Stimulated activated CD4-positive, alpha-beta T cell treated with anti-CD3 and anti-CD28 coated beads, Interleukin-4, amount 100 ng/mL, for 48 hours (primary cell): ENCODE measurements around the gene PRR36.

ENCODE experiments used
- DNase-seq, 2 donors: peaks; one replicate each; pipeline ENCODE4 v3.0.0-alpha.2; 2020; ENCODE audit warnings: low read depth in 2 of 2

PRR36 gene

DNA sequence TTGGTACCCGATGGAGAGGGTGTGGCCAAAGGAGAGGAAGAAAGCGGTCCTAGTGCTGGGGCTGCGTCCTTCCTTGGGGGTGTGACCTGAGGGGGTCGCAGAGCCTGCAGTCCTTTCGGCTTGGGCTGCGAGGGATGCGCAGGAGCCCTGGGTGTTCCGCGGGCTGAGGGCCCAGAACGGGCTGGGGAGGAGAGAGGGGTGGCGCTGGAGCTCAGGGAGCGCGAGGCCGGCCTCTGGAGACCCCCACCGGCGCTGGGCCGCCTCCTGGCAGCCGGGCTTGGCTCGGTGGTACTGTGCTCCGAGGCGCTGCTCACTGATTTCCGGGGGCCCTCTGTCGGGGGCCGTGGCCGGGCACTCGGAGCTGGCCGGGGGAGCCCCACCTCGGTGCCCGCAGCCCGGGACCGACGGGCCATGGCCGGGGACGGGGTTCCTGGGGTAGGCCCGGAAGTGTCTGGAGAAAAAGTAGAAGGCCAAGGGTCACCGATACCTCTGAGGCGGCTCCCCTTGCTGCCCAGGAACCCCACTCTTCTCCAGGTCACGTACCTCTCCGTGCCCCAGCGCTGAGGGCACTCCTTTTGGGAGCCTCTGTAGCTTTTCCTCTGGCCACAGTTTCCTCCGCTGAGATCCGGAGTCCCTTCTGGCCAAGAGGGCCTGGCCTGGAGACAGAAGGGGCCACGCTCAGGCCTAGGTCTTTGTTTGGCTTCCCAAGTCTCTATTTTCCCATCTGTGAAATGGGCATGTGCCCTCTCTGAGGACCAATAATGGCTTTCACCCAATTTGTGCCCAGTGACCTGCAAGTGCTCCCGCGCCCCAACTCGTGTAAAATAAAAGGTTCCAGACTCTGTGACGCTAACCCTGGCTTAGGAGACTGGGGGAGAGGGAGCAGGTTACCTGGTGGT is 1.6 kb downstream of the PRR36 start:
- DNase-seq, result no peak

DNA sequence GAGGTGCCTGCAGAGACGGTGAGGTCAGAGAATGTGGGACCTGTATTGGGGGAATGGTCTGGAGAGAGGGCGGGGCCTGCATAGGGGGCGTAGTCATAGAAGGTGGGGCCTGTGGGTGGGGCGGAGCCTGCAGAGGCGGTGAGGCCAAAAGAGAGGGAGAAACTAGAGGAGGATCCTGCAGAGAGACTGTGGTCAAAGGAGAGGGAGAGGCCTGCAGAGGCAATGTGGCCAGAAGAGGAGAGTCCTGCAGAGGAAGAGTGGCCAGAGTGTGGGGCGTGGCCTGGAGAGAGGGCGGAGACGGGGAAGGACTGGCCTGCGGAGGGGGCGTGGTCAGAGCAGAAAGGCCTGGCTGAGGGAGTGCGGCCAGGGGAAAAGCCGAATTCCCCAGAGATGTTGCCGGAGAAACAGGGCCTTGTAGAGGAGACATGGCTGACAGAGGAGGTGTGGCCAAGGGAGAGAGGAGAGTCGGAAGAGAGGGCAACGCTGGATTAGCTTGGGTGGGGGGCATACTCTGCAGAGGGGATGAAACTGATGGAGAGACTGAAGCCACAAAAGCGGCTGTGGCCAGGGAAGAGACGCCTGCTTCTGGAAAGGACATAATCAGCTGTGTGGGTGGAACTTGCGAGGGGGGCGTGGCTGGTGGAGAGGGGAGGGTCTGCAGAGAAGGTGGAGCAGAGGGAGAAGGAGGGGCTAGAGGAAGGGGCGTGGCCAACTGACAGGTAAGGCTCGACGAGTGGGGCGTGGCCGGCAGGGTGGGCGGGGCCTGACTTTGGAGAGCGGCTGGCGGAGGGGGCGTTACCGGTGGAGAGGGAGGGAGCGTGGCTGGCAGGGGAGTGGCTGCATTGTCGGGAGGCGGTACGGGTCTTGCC is 2.5 kb downstream of the PRR36 start:
- DNase-seq, result peak; percentile 80 to 95

DNA sequence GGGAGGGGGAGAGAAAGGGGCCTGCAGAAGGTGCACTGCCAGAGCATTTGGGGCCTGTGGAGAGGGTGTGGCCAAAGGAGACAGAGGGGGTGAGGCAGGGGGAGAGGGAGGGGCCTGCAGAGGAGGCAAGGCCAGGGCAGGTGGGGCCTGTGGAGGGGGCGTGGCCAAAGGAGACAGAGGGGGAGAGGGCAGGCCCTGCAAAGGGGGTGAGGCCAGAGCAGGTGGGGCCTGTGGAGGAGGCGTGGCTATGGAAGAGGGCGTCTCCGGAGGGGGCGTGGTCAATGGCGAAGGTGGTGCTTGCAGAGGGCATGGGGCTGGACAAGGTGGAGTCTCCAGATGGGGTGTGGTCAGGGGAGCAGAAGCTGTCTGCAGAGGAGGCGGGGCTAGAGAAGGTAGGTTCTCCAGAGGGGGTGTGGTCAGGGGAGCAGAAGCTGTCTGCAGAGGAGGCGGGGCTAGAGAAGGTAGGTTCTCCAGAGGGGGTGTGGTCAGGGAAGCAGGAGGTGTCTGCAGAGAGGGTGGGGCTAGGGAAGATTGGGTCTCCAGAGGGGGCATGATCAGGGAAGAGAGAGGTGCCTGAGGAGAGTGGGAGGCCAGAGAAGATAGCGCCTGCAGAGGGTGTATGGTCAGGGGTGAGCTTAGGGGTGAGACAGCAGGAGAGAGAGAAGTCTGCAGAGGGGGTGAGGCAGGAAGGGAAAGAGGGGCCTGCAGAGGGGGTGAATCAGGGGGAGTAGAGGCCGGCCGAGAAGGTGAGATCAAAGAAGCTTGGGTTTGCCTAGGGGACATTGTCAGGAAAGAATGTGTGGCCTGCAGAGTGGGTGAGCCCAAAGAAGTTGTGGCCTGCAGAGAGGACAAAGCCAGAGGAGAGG is 3.4 kb downstream of the PRR36 start:
- peak; percentile 49 to 63 for DNase-seq

DNA sequence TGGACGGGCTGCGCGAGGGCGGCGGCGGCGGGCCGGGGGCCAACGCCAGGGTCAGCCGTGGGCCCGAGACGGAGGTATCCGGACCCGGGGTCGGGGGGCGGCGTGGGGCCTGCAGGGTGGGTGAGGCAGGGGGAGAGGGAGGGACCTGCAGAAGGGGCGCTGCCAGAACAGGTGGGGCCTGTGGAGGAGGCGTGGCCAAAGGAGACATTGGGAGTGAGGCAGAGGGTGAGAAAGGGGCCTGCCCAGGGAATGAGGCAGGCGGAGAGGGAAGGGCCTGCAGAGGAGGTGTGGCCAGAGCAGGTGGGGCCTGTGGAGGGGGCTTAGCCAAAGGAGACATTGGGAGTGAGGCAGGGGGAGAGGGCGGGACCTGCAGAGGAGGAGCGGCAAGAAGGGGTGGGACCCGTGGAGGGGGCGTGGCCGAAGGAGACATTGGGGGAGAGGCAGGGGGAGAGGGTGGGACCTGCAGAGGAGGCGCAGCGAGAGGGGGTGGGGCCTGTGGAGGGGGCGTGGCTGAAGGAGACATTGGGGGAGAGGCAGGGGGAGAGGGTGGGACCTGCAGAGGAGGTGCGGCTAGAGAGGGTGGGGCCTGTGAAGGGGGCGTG is 4.2 kb downstream of the PRR36 start:
- DNase-seq, result peak; percentile 45 to 63

DNA sequence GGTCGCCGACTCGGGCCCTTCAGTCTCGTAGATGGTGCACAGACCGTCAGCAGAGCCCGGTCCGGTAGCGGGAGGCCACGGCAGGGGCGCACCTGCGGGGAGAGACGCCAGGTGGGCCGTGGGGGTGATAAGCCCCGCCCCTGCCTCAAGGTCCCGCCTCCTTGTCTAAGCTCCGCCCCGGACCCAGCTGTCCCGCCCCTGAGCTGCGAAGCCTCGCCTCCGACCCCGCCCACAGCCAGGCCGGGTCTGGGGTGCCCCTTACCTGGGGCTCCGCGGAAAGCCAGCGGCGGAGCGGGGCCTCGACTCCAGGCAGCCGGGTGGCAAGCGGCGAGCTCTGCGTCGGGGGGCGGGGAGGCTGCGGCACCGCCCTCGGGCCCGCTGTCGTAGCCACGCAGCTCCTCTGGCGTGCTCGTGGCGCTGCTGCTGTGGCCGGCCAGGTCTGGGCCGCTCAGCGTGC is 4.7 kb downstream of the PRR36 start:
- DNase-seq, result peak; percentile 54 to 78

DNA sequence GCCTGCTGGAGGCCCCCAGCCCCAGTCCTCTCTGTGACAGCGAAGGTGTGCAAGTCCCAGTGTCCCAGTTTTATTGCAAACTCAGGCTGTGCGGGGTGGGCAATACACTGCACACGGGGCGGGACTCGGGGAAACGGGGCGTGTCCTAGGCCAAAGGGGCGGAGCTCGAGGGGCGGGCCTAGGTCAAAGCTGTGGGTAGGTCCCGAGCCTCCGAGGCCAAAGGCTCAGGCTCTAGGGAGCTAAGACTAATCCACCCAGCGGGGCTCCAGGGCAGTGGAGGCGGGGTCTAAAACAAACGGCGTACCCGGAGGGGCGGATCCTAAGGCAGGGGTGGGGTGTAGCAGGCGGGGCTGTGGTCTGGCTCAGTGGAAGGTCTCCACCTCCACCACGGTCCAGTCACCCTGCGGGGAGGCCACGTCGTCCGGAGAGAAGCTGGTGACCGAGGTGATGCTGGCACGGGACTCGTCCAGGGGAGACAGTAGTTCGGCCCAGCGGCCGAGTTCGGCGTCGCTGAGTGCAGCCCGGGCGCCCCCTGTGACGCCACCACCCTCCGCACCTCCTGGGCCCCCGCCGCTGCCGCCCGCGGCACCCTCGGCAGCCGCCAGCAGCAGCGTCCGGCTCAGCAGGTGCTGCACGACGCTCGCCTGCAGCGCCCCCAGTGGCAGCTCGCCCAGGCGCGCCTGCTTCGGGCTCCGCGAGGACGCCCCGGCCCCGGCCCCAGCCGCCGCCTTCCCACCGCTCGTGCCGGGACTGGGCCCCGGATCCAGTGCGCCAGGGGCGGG is 5.3 kb downstream of the PRR36 start:
- DNase-seq, result peak; percentile 72 to 80

DNA sequence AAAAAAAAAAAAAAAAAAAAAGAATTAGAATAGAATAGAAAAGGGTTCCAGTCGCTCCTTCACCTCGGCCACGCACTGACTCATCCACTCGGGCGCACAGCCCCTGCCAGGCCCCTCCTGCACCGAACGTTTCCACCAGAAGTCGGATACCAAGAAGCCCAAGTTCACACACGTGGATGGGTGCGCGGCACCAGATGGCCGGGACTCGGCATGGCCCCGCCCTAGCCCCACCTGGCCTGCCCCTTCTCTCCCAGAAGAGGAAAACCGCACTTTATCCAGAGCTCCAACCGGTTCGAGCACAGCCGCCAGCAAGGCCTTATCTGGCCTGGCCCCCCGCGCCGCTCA is 5.9 kb downstream of the PRR36 start:
- DNase-seq, result no peak

DNA sequence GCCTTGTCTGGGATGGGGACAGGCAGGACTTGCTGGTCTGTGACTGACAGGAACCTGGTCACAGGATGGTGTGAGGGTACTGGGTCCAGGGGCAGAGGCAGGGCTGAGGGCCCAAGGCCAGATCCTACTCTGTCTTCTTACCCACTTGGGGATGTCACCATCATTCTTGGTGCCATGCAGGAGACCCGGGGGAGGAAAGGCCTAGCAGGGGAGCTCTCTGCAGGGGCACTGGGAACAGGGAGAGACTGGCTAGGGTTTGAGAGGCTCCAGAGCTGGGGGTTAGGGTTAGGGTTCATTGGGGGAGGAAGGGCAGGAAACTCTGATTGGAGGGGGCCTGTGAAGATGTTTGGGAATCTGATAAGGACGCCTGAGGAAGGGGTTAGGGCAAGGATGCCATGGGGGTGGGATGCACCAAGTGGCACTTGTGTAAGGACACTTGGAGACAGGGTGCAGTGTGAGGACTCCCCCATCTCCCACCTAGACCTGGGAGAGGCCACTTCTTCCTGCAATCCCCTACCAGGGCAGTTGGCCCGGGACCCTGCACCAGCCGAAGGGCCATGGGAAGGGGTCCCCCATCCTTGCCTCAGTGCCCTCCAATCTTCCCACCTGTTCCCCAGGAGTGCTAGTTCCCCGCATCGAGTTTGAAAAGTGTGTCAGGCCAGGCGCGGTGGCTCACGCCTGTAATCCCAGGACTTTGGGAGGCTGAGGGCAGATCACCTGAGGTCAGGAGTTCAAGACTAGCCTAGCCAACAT is 6.9 kb downstream of the PRR36 start:
- DNase-seq, result no peak

DNA sequence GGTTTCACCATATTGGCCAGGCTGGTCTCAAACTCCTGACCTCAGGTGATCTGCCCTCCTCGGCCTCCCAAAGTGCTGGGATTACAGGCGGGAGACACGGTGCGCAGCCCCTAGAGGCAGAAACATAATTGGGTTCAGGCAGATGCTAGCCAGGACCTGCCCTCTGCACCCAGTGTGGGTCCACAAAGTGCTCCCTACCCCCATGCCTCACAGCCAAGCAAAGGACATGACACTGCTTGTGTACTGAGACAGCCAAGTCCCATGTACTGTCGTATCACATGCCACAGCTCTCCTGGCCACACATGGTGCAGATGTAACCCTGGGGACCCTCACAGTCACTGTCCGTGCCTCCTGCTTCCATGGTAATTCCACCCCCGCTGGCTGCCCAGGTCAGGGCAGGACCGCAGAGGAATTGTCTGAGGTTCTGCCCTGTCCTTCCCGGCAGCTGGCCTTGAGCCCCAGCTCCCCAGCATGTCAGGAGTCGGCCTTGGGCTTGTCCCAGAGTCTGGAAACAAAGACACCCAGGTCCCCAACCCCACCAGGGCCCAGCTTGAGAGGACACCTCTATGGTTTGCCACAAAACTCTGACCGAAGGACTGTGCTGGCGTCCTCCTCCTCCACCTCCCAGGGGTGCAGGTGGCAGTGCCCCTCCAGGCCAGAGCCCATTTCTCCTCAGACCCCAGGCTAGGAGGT is 7.6 kb downstream of the PRR36 start:
- DNase-seq, result no peak

DNA sequence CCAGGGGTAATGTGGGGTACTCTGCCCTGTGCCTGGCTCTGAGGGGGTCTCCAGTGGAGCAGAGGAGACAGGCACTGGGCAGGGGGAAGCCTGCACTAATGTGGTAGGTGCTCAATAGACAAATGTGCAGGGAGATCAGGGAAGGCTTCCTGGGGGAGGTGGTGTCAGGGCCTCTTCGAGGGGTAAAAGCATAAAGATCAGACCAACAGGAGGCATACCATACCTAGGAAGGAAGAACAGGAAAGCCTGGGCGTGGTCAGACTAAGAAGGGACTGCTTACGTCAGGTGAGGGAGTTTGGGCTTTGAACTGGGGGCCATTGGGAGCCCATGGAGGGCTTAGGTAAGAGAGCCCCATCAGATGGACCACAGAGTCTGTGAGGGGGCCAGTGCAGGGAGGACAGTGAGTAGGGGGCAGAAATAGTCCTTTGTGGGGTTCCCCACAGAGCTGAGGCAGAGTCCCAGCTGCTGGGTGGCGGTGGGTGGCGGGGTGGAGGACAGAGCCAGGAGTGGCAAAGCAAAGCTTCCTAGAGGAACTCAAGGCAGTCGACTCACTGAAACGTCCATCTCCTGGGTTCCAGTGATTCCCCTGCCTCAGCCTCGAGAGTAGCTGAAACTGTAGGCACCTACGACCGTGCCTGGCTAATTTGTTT is 8.8 kb downstream of the PRR36 start:
- DNase-seq, result no peak

DNA sequence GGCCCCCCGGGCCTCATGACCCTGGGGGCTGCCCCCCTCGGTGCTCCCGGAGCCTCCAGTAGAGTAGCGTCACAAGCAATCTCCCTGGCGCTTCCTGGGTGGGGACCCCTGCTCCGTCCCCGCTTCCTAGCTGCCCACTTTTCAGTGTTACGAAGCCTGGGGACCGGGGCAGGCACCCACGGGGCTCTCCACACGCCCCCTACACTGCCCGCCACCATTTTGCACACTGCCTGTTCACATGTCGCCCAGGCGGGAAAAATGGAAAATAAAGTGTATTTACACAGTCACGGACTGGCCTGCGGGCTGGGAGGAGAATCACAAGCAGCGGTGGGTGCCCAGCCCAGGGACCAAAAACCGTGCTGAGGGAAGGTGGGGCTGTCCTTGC is 9.5 kb downstream of the PRR36 start:
- no peak for DNase-seq

DNA sequence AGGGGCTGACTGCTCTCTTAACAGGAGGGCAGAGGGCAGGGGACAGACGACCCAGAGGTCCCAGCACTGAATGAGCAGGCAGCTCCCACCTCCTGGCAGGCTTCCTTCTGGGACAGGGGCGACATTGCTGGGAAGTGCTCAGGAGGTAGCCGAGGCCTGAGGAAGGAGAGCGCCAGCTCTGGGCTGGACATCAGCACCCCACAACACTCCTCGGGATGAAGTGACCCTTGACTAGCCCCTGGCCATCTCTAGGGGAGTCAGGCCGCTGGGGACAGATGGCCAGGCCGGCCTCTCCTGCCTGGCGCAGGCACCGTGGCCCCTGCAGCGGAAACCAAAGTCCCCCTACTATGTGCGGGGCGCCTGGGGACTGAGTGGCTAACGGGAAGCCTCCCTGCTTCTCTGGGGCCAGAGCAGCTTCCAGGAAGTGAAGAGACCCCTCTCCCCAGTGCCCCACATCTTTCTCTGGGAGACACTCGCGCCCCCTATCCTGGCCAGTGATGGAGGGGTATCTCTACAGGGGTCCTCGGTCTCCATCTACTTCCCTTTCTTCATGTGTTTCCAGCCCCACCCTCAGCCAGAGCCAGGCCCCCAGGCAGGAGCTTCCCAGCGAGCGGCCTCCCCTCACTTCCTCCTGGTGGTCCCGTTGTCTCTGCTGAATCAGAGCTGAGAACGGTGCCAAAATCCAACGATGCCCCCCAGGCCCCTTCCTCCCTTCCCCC is 10.1 kb downstream of the PRR36 start:
- no peak for DNase-seq

DNA sequence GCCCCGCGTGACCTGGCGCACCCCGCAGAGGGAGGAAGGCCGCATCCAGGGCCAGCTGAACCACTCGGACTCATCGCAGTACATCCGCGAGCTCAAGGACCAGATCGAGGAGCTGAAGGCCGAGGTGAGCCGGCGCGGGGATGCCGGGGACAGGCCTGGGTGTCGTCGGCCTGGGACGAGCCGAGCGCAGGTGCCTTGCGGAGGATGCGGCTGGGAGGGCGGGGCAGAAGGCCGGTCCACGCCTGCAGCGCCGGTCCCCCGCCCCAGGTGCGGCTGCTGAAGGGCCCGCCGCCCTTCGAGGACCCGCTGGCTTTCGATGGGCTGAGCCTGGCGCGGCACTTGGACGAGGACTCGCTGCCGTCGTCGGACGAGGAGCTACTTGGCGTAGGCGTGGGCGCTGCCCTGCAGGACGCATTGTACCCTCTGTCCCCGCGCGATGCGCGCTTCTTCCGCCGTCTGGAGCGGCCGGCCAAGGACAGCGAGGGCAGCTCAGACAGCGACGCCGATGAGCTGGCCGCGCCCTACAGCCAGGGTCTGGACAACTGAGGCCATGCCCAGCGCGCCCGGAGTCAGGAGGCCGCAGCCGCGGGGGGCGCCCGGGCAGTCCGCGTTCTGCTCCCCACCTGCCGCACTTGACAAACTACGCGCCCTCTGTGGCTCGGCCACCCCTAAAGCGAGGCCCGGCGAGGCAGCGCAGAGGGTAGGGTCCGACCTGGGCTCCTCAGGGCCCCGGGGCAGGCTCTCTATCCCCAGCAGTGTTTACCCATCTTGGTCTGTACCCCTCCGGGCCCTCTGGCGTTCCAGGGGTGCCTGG is 10.8 kb downstream of the PRR36 start:
- DNase-seq, result no peak

DNA sequence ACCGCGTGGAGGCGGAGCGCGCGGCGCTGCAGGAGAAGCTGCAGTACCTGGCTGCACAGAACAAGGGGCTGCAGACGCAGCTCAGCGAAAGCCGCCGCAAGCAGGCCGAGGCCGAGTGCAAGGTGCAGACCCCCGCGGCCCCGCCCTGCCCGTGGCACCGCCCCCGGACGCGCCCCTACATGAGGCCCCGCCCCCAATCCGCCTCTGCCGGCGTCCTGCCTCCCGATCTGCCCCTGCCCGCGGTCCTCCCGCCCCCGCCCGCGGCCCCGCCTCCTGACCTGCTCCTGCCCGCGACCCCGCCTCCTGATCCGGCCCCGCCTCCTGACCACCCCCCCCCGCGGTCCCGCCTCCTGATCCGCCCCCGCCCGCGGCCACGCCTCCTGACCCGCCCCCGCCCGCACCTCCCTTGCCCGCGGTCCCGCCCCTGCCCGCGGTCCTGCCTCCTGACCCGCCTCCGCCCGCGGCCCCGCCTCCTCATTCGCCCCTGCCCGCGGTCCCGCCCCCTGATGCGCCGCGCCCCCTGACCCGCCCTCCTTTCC is 11.7 kb downstream of the PRR36 start:
- DNase-seq, result peak; percentile 63 to 67

DNA sequence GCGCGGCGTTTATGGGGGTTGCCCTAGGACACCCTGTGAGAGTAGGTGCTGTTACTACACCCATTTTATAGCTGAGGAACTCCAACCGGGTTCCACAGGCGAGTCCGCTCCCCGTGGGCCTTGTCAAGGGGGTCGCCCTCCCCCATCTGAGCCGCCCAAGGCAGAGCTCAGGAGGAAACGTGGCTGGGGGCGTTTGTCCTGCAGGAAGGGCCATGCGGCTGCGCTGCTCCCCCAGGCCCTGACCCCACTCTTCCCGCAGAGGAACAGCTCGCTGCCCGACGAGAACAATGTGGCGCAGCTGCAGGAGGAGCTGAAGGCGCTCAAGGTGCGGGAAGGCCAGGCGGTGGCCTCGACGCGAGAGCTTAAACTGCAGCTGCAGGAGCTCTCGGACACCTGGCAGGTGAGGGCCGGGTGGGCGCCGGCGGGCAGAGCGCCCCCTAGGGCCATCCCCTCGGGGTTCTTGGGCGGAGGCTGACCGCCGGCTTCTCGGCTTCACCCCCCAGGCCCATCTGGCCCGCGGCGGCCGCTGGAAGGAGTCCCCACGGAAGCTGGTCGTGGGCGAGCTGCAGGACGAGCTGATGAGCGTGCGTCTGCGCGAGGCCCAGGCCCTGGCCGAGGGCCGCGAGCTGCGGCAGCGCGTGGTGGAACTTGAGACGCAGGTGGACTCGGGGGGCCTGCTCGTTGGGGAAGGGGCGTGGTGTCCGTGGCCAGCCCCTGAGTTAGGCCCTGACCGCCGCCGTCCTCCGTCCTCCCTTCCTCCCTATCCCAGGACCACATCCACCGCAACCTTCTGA is 12.4 kb downstream of the PRR36 start:
- no peak for DNase-seq
